Activated T-cell treated with anti-CD3 and anti-CD28 coated beads, Interleukin-2, amount 50 U/mL, for 4 hours (primary cell): ENCODE results near the gene ADCY1. TPM values are rescaled to one million over a fixed set of nuclear protein-coding genes. Genes with fewer than 3 reads are reported as not detected.

ENCODE experiments used
- ATAC-seq, 2 donors: fragments of 200-7000 bp; cut with Tn5 transposase; one replicate each; pipeline ENCODE4 v1.10.0; 2021
- DNase-seq: peaks from one replicate; pipeline ENCODE4 v3.0.0-alpha.2; 2020
- H3K27me3 Mint-ChIP-seq: one replicate; pipeline ENCODE4 v1.8.0; 2021; ENCODE audit warnings: low read depth, mixed read lengths
- H3K36me3 Mint-ChIP-seq: one replicate; pipeline ENCODE4 v1.8.0; 2022; ENCODE audit warnings: mixed read lengths; ENCODE audit not compliant: insufficient read depth
- H3K4me1 Mint-ChIP-seq: one replicate; pipeline ENCODE4 v1.8.0; 2021; ENCODE audit warnings: low read depth, mixed read lengths
- H3K4me3 Mint-ChIP-seq: one replicate; pipeline ENCODE4 v1.8.0; 2021; ENCODE audit warnings: mild to moderate bottlenecking, moderate library complexity, mixed read lengths
- H3K9me3 Mint-ChIP-seq: one replicate; pipeline ENCODE4 v1.8.0; 2021; ENCODE audit warnings: mixed read lengths
- total RNA-seq, 3 donors: library from RNA; stranded (reverse); gene quantifications; one replicate each; pipeline ENCODE4 v1.2.1, GENCODE V29; 2021

ADCY1 gene
- total RNA-seq, 3 donors from 2014 or later = 0.05 to 0.26 (median 0.20) TPM

GRCh38 chr7:45654341-45654740 is 80.2 kb downstream of the ADCY1 start:
- no peaks in the 10 kb centered on the region for H3K36me3 Mint-ChIP-seq
- H3K27me3 Mint-ChIP-seq = no peaks in the 10 kb centered on the region
- no peak for ATAC-seq
- no peaks in the 10 kb centered on the region for H3K4me1 Mint-ChIP-seq
- no peak overlapping the region for H3K4me3 Mint-ChIP-seq
- no peaks in the 10 kb centered on the region for H3K9me3 Mint-ChIP-seq
- DNase-seq = no peak

GRCh38 chr7:45655539-45655938 is 81.4 kb downstream of the ADCY1 start:
- no peaks in the 10 kb centered on the region for H3K4me1 Mint-ChIP-seq
- no peaks in the 10 kb centered on the region for H3K27me3 Mint-ChIP-seq
- ATAC-seq = no peak
- no peak overlapping the region for H3K4me3 Mint-ChIP-seq
- DNase-seq = no peak
- H3K36me3 Mint-ChIP-seq = no peaks in the 10 kb centered on the region
- no peaks in the 10 kb centered on the region for H3K9me3 Mint-ChIP-seq

- H3K4me1 Mint-ChIP-seq = no peaks in the 10 kb centered on the region
- DNase-seq = no peak
- no peaks in the 10 kb centered on the region for H3K9me3 Mint-ChIP-seq
- ATAC-seq = no peak
- H3K27me3 Mint-ChIP-seq = no peaks in the 10 kb centered on the region
- no peaks in the 10 kb centered on the region for H3K36me3 Mint-ChIP-seq
- H3K4me3 Mint-ChIP-seq = no peak overlapping the region
Measured at GRCh38 chr7:45656431-45656830, 82.3 kb downstream of the ADCY1 start.

- Mint-ChIP-seq H3K4me1 (no peaks in the 10 kb centered on the region), H3K4me3 (no peak overlapping the region), H3K27me3 (no peaks in the 10 kb centered on the region), H3K9me3 (no peaks in the 10 kb centered on the region), H3K36me3 (no peaks in the 10 kb centered on the region)
- DNase-seq (no peak), ATAC-seq (no peak)
Measured at GRCh38 chr7:45657136-45657889, 83.1 kb downstream of the ADCY1 start.

GRCh38 chr7:45657890-45658715 is 83.9 kb downstream of the ADCY1 start:
- no peak overlapping the region for H3K4me3 Mint-ChIP-seq
- DNase-seq (no peak), ATAC-seq (no peak)
- H3K36me3 Mint-ChIP-seq = no peaks in the 10 kb centered on the region
- H3K9me3 Mint-ChIP-seq = no peaks in the 10 kb centered on the region
- H3K4me1 Mint-ChIP-seq = no peaks in the 10 kb centered on the region
- H3K27me3 Mint-ChIP-seq = no peaks in the 10 kb centered on the region

- Mint-ChIP-seq H3K4me3 (no peak overlapping the region), H3K27me3 (no peaks in the 10 kb centered on the region), H3K36me3 (no peaks in the 10 kb centered on the region), H3K9me3 (no peaks in the 10 kb centered on the region), H3K4me1 (no peaks in the 10 kb centered on the region)
- no peak for DNase-seq
- ATAC-seq = no peak
Measured at GRCh38 chr7:45658716-45659495, 84.7 kb downstream of the ADCY1 start.

- H3K9me3 Mint-ChIP-seq = no peaks in the 10 kb centered on the region
- no peaks in the 10 kb centered on the region for H3K36me3 Mint-ChIP-seq
- DNase-seq (no peak), ATAC-seq (no peak)
- H3K4me1 Mint-ChIP-seq = no peaks in the 10 kb centered on the region
- no peak overlapping the region for H3K4me3 Mint-ChIP-seq
- no peaks in the 10 kb centered on the region for H3K27me3 Mint-ChIP-seq
Measured at GRCh38 chr7:45659496-45660139, 85.5 kb downstream of the ADCY1 start.

- Mint-ChIP-seq H3K4me1 (no peaks in the 10 kb centered on the region), H3K4me3 (no peak overlapping the region), H3K27me3 (no peaks in the 10 kb centered on the region), H3K36me3 (no peaks in the 10 kb centered on the region), H3K9me3 (no peaks in the 10 kb centered on the region)
- no peak for ATAC-seq
- DNase-seq = no peak
Measured at GRCh38 chr7:45660201-45660900, 86.2 kb downstream of the ADCY1 start.

- DNase-seq = no peak
- no peak for ATAC-seq
- H3K4me3 Mint-ChIP-seq = no peak overlapping the region
- H3K36me3 Mint-ChIP-seq = no peaks in the 10 kb centered on the region
- H3K27me3 Mint-ChIP-seq = no peaks in the 10 kb centered on the region
- no peaks in the 10 kb centered on the region for H3K9me3 Mint-ChIP-seq
- no peaks in the 10 kb centered on the region for H3K4me1 Mint-ChIP-seq
Measured at GRCh38 chr7:45660901-45661211, 86.7 kb downstream of the ADCY1 start.

GRCh38 chr7:45661302-45661995 is 87.3 kb downstream of the ADCY1 start:
- H3K9me3 Mint-ChIP-seq = no peaks in the 10 kb centered on the region
- H3K27me3 Mint-ChIP-seq = no peaks in the 10 kb centered on the region
- H3K4me1 Mint-ChIP-seq = no peaks in the 10 kb centered on the region
- H3K36me3 Mint-ChIP-seq = no peaks in the 10 kb centered on the region
- DNase-seq (no peak), ATAC-seq (no peak)
- no peak overlapping the region for H3K4me3 Mint-ChIP-seq

GRCh38 chr7:45662018-45662417 is 87.8 kb downstream of the ADCY1 start:
- H3K36me3 Mint-ChIP-seq = no peaks in the 10 kb centered on the region
- H3K9me3 Mint-ChIP-seq = no peaks in the 10 kb centered on the region
- ATAC-seq (no peak), DNase-seq (no peak)
- H3K27me3 Mint-ChIP-seq = no peaks in the 10 kb centered on the region
- no peaks in the 10 kb centered on the region for H3K4me1 Mint-ChIP-seq
- H3K4me3 Mint-ChIP-seq = no peak overlapping the region

GRCh38 chr7:45662540-45663166 is 88.5 kb downstream of the ADCY1 start:
- no peak for ATAC-seq

More at GRCh38 chr7:45662540-45663166, 88.5 kb downstream of the ADCY1 start:
- Mint-ChIP-seq H3K4me3 (no peak overlapping the region), H3K9me3 (no peaks in the 10 kb centered on the region), H3K27me3 (no peaks in the 10 kb centered on the region), H3K36me3 (no peaks in the 10 kb centered on the region), H3K4me1 (no peaks in the 10 kb centered on the region)
- no peak for DNase-seq
